ENCODE measurements around the gene AMELY. TPM values are rescaled to one million over a fixed set of nuclear protein-coding genes. Genes with fewer than 3 reads are reported as not detected.
"Not testable (repeated sequence)": the region's sequence is repeated elsewhere in the genome, so short reads cannot be mapped to it uniquely, and the experiment has no call there.

The AMELY gene
- total RNA-seq, 4 donors from 2014 or later = not detected

DNA sequence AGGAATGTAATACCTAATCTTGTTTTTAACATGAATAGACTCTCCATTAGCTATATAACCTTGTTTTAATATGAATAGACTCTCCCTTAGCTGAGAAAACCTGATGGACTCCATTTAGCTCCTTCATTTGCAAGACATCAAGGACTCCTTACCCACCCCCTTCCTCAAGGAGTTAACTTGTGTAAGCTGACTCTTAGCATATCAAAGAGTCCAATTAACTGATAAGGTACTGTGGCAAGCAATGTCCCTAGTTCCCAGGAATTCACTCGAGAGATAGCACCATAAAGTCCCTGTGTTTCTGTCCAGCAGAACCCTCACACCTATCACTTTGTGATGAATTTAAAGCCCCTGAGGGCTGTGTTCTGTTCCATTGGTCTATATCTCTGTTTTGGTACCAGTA lies 16.3 kb downstream of the AMELY start:
- no peaks in the 10 kb centered on the region for H3K27me3 ChIP-seq
- no peaks in the 10 kb centered on the region for H3K9me3 ChIP-seq
- TF ChIP-seq, protein P1, sequence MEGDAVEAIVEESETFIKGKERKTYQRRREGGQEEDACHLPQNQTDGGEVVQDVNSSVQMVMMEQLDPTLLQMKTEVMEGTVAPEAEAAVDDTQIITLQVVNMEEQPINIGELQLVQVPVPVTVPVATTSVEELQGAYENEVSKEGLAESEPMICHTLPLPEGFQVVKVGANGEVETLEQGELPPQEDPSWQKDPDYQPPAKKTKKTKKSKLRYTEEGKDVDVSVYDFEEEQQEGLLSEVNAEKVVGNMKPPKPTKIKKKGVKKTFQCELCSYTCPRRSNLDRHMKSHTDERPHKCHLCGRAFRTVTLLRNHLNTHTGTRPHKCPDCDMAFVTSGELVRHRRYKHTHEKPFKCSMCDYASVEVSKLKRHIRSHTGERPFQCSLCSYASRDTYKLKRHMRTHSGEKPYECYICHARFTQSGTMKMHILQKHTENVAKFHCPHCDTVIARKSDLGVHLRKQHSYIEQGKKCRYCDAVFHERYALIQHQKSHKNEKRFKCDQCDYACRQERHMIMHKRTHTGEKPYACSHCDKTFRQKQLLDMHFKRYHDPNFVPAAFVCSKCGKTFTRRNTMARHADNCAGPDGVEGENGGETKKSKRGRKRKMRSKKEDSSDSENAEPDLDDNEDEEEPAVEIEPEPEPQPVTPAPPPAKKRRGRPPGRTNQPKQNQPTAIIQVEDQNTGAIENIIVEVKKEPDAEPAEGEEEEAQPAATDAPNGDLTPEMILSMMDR (IDR thresholded peaks at IDR 0.05) = no peak
- TF ChIP-seq POLR2A (IDR thresholded peaks at IDR 0.05) = no peak
- H3K27ac ChIP-seq = no peak overlapping the region
- no peaks in the 10 kb centered on the region for H3K36me3 ChIP-seq
- no peak overlapping the region for H3K4me3 ChIP-seq
- no peak for DNase-seq
- H3K4me1 ChIP-seq = no peaks in the 10 kb centered on the region

- TF ChIP-seq, protein P1 (IDR thresholded peaks at IDR 0.05) = no peak
- TF ChIP-seq POLR2A (IDR thresholded peaks at IDR 0.05) = no peak
- Histone ChIP-seq H3K4me3 (no peak overlapping the region), H3K27ac (no peak overlapping the region)
Observed at GRCh38 chrY:6894496-6894895, 17.1 kb downstream of the AMELY start.

GRCh38 chrY:6849384-6849783 lies 62.2 kb downstream of the AMELY start:
- no peaks in the 10 kb centered on the region for H3K36me3 ChIP-seq
- H3K27ac ChIP-seq = no peak overlapping the region
- no peaks in the 10 kb centered on the region for H3K27me3 ChIP-seq
- no peak for DNase-seq
- H3K4me3 ChIP-seq = no peak overlapping the region
- H3K4me1 ChIP-seq = no peaks in the 10 kb centered on the region
- no peaks in the 10 kb centered on the region for H3K9me3 ChIP-seq
- TF ChIP-seq, protein P1 (IDR thresholded peaks at IDR 0.05) = no peak
- TF ChIP-seq POLR2A (IDR thresholded peaks at IDR 0.05) = no peak

More at GRCh38 chrY:6894496-6894895, 17.1 kb downstream of the AMELY start:
- DNase-seq = no peak
- Histone ChIP-seq H3K36me3 (no peaks in the 10 kb centered on the region), H3K4me1 (no peaks in the 10 kb centered on the region), H3K27me3 (no peaks in the 10 kb centered on the region), H3K9me3 (no peaks in the 10 kb centered on the region)

DNA sequence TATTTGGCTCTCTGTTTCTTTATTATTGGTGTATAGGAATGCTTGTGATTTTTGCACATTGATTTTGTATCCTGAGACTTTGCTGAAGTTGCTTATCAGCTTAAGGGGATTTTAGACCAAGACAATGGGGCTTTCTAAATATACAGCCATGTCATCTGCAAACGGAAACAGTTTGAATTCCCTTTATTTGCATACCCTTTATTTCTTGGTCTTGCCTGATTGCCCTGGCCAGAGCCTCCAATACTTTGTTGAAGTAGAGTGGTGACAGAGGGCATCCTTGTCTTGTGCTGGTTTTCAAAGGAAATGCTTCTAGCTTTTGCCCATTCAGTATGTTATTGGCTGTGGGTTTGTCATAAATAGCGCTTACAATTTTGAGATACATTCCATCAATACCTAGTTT lies 68.9 kb downstream of the AMELY start:
- not testable (repeated sequence) for H3K4me1 ChIP-seq, H3K9me3 ChIP-seq, H3K4me3 ChIP-seq, H3K27me3 ChIP-seq, H3K36me3 ChIP-seq, DNase-seq, H3K27ac ChIP-seq

Other genes starting within 250 kb of the AMELY start
- gene TBL1Y, start 1.1 kb downstream of the AMELY start, total RNA-seq = not detected